ENCODE data around the gene PIGL.
"Not testable (repeated sequence)": the region's sequence is repeated elsewhere in the genome, so short reads cannot be mapped to it uniquely, and the experiment has no call there.

The PIGL gene

DNA sequence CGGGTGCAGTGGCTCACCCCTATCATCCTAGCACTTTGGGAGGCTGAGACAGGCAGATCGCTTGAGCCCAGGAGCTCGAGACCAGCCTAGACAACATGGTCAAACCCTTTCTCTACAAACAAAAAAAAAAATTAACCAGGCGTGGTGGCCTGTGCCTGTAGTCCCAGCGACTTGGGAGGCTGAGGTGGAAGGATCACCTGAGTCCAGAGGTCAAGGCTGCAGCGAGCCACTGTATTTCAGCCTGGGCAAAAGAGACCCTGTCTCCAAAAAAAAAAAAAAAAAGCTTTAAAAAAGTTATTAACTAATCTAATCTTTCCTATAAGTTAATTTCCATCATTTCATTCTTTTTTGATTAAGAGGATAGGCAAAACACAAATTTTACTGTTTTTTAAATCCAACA lies 4.2 kb upstream of the PIGL start:
- no peak for ATAC-seq
- H3K4me1 Mint-ChIP-seq = peaks cover 40% of the 10 kb centered on the region
- no peaks in the 10 kb centered on the region for H3K27me3 Mint-ChIP-seq
- H3K4me3 Mint-ChIP-seq = peak overlapping the region; percentile 92 to 96
- H3K9me3 Mint-ChIP-seq = no peaks in the 10 kb centered on the region
- no peak for DNase-seq
- no peak overlapping the region for H3K27ac Mint-ChIP-seq

DNA sequence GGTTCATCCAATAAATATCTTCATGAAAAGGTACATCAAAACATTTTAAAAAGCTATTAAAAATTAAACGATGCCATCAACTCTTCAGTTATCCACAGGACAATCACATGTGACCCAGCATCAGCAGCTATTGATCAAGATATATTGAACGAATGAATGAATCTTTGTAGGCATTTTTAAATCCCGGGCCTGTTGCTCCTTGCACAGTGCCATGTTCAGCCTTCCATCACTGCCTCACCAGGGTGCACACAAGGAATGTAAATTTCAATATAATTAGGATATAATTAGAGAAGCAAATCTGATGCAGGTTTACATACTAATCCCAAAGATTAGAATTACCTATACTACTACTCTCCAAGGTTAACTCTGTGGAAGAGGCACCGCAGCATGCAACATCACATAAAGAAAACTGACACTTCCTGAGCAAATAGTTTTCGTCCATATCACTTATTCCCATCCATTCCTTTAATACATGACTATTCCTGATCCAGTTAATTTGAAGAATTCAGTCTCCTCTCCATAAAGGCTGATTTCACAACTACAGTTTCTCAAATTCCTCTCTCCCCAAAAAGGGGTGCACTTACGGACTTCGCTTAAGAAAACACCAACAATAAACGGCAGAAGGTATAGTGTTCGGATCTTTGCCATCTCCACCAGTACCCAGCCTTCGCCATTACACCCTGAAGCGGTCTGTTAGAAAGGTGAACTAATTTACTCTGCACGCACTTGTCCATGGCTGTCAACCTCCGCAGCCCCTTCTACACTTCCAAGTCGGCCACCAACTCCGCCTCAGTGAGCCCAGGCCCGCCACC lies 2.6 kb upstream of the PIGL start:
- no peaks in the 10 kb centered on the region for H3K9me3 Mint-ChIP-seq
- no peaks in the 10 kb centered on the region for H3K27me3 Mint-ChIP-seq
- H3K27ac Mint-ChIP-seq = peak overlapping the region; percentile 96 to 97
- ATAC-seq = no peak
- H3K4me3 Mint-ChIP-seq = peak overlapping the region; percentile 92 to 96
- DNase-seq = no peak
- peaks cover 33% of the 10 kb centered on the region for H3K4me1 Mint-ChIP-seq

GRCh38 chr17:16215002-16215272 lies 2.1 kb upstream of the PIGL start:
- peak in 1 of 2 donors; percentile 72 for DNase-seq
- ATAC-seq = peak; percentile 64
- Mint-ChIP-seq H3K4me1 (peaks cover 33% of the 10 kb centered on the region), H3K4me3 (peak overlapping the region; percentile 92 to 96), H3K9me3 (no peaks in the 10 kb centered on the region), H3K27me3 (no peaks in the 10 kb centered on the region), H3K27ac (peak overlapping the region; percentile 96 to 97)

DNA sequence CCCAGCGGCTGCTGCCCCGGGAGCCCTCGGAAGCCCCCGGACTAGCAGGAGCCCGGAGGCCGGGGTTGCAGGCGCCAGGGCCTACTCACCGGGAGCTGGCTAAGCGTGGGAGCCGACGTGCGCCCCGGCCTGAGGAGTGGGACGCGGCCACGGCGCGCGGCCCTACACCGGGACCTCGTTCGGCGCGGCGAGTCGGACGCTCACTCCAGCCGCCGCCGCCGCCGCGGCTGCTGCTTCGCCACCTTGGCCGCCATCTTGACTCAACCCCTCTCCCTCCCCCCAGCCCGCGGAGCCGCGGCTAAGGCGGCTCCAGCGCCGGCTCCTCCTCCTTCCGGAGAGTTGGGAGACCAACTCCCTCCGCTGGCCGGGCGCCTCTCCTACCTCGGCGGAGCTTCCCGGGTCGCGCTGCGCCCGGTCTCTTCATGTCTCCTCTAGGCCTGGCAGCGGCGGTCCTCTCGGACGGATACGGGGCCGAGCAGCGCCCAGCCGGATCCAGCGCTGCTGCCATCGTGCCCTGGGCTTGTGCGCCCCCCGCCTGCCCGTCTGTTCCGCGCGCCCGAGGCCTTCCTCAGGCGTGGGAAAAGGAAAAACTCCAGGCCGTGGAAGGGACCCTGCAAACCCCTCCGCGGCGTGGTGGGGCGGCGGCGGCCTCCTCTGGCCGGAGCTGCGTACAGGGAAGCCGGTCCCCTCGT lies 1.6 kb upstream of the PIGL start, which contains the start of gene NCOR1:
NCOR1 (minus strand) TSS at position 262 of the 692 bp plus-strand sequence. CDS start 20,965 bp downstream, outside the sequence.
- Mint-ChIP-seq H3K27me3 (no peaks in the 10 kb centered on the region), H3K4me3 (peak within 1 kb of the TSS; percentile 92 to 96), H3K9me3 (no peaks in the 10 kb centered on the region), H3K27ac (peak within 1 kb of the TSS; percentile 96 to 97), H3K4me1 (peaks cover 33% of the 10 kb centered on the region)
- peak; percentile 87 to 91 for DNase-seq
- peak; percentile 90 for ATAC-seq

DNA sequence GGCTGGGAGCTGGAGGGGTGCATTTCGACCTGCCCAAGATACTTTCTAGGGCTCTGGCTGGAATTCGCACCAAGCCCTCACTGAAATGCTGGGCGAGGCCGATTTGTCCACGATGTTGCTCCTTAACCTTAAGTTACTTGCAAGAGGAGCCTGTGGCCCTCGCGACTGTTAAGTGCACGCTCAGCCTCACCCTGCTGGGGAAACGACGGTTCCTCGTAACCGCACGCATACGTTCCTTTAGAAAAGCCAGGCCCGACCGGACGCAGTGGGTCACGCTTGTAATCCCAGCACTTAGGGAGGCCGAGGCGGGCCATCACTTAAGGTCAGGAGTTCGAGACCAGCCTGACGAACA lies 1.1 kb upstream of the PIGL start:
- DNase-seq (no peak), ATAC-seq (no peak)
- Mint-ChIP-seq H3K4me1 (peaks cover 33% of the 10 kb centered on the region), H3K27ac (peak overlapping the region; percentile 94 to 95), H3K27me3 (no peaks in the 10 kb centered on the region), H3K4me3 (peak overlapping the region; percentile 92 to 96), H3K9me3 (no peaks in the 10 kb centered on the region)

GRCh38 chr17:16216341-16217001 lies 539 bp upstream of the PIGL start:
- peak overlapping the region; percentile 94 to 95 for H3K27ac Mint-ChIP-seq
- not testable (repeated sequence) for H3K27me3 Mint-ChIP-seq, DNase-seq, H3K9me3 Mint-ChIP-seq, ATAC-seq
- peak overlapping the region; percentile 92 to 96 for H3K4me3 Mint-ChIP-seq
- peaks cover 30% of the 10 kb centered on the region for H3K4me1 Mint-ChIP-seq

DNA sequence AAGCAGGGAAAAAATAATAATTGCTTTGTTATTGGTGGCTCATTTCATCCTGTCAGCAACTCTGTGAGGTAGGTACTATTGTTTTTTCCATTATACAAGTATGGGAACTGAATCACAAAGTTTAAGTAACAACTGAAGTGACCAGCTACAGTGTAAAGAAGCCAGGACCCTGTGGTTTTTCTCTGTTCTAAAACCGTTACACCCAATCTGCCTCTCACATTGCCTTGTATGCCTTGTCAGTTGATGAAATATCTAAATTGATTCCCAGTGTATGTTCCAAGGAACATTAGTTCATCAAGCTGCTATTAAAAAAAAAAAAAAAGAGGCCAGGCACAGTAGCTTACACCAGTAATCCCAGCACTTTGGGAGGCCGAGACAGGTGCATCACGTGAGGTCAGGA lies 5.4 kb downstream of the PIGL start:
- Mint-ChIP-seq H3K9me3 (no peaks in the 10 kb centered on the region), H3K4me3 (no peak overlapping the region), H3K4me1 (peaks cover 5% of the 10 kb centered on the region), H3K27ac (no peak overlapping the region), H3K27me3 (no peaks in the 10 kb centered on the region)
- DNase-seq (no peak), ATAC-seq (no peak)

- Mint-ChIP-seq H3K4me1 (peaks cover 29% of the 10 kb centered on the region), H3K4me3 (peak overlapping the region; percentile 66 to 69), H3K27ac (peak overlapping the region; percentile 96 to 97)
- not testable (repeated sequence) for H3K9me3 Mint-ChIP-seq, ATAC-seq, H3K27me3 Mint-ChIP-seq, DNase-seq
Observed at GRCh38 chr17:16229912-16230561, 13.0 kb downstream of the PIGL start.

DNA sequence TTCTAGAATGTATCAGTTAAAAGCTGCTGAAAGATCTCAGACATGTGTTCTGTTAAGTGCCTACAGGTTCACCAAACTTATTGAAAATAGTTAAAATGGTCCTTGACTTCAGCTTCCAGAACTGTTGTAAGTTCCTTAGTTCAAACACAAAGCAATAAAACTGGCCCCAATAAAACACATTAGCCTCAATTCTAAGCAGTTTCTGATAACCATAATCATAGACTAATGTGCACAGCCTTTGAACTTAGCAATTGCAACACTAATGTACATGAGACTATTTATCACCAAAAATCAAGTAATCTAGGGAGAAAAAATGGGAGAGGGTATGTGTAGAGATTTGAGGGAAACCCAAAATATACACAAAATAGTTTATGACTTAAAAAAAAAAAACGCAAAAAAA lies 15.4 kb downstream of the PIGL start:
- DNase-seq = no peak
- Mint-ChIP-seq H3K27me3 (no peaks in the 10 kb centered on the region), H3K9me3 (no peaks in the 10 kb centered on the region), H3K27ac (no peak overlapping the region), H3K4me3 (no peak overlapping the region), H3K4me1 (peaks cover 24% of the 10 kb centered on the region)
- ATAC-seq = no peak

- Mint-ChIP-seq H3K4me3 (no peak overlapping the region), H3K27ac (peak overlapping the region in 1 of 2 donors; percentile 35), H3K27me3 (no peaks in the 10 kb centered on the region), H3K9me3 (no peaks in the 10 kb centered on the region), H3K4me1 (peaks cover 9% of the 10 kb centered on the region)
- DNase-seq (no peak), ATAC-seq (no peak)
Observed at GRCh38 chr17:16239931-16240330, 22.9 kb downstream of the PIGL start.

- ATAC-seq = no peak
- Mint-ChIP-seq H3K27ac (no peak overlapping the region), H3K4me3 (no peak overlapping the region), H3K4me1 (peaks cover 9% of the 10 kb centered on the region), H3K9me3 (no peaks in the 10 kb centered on the region), H3K27me3 (no peaks in the 10 kb centered on the region)
- DNase-seq = no peak
Observed at GRCh38 chr17:16241906-16242399, 24.9 kb downstream of the PIGL start.

GRCh38 chr17:16243385-16243784 lies 26.4 kb downstream of the PIGL start:
- Mint-ChIP-seq H3K9me3 (no peaks in the 10 kb centered on the region), H3K4me1 (peaks cover 12% of the 10 kb centered on the region)
- ATAC-seq = no peak

DNA sequence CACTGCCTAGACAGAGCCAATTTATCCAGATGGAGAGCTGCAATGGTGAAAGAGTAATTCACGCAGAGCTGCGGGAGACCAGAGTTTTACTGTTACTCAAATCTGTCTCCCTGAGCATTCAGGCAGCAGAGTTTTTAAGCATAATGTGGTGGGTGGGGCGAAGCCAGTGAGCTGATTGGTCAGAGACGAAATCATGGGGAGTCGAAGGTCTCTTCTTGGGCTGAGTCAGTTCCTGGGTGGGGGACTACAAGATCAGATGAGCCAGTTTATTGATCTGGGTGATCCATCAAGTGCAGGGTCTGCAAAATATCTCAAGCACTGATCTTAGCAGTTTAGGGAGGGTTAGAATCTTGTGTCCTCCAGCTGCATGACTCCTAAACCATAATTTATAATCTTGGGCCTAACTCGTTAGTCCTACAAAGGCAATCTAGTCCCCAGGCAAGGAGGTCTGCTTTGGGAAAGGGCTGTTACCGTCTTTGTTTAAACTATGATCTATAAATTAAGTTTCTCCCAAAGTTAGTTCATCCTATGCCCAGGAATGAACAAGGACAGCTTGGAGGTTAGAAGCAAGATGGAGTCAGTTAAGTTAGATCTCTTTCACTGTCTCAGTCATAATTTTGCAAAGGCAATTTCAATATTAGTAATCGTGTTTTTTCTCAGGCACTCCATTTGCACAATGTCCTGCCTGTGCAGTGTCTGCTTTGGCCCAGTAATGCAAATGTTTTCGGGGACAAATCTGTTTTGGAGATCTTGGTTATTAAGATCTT lies 27.0 kb downstream of the PIGL start:
- Mint-ChIP-seq H3K4me1 (peaks cover 16% of the 10 kb centered on the region), H3K9me3 (no peaks in the 10 kb centered on the region), H3K27me3 (no peaks in the 10 kb centered on the region), H3K4me3 (no peak overlapping the region), H3K27ac (no peak overlapping the region)
- DNase-seq = no peak
- no peak for ATAC-seq

More at GRCh38 chr17:16243385-16243784, 26.4 kb downstream of the PIGL start:
- no peak overlapping the region for H3K4me3 Mint-ChIP-seq
- no peaks in the 10 kb centered on the region for H3K27me3 Mint-ChIP-seq
- H3K27ac Mint-ChIP-seq = no peak overlapping the region
- DNase-seq = no peak

- Mint-ChIP-seq H3K9me3 (no peaks in the 10 kb centered on the region), H3K27ac (no peak overlapping the region), H3K27me3 (no peaks in the 10 kb centered on the region), H3K4me3 (no peak overlapping the region), H3K4me1 (peaks cover 40% of the 10 kb centered on the region)
- no peak for ATAC-seq
- no peak for DNase-seq
Observed at GRCh38 chr17:16247586-16247984, 30.6 kb downstream of the PIGL start.

DNA sequence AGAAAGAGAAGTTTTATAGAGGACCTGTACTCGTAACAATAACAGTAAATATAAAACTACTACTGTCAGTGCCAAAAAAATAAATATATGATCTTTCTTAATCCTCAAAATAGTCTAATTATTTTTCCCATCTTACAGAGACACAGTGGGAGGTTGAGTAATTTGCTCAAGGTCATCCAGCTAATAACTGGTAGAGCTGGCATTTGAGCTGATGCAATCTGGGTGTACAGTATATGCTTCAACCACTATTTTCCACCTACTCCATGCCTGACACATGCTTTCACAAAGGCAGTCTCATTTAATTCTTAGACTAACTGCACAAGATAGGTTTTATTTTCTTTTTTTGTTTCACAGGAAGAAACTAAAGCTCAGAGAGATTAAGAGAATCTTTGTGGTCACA lies 33.6 kb downstream of the PIGL start:
- Mint-ChIP-seq H3K9me3 (no peaks in the 10 kb centered on the region), H3K4me1 (peaks cover 40% of the 10 kb centered on the region), H3K27me3 (no peaks in the 10 kb centered on the region), H3K27ac (peak overlapping the region; percentile 87 to 91), H3K4me3 (no peak overlapping the region)
- ATAC-seq (peak; percentile 83), DNase-seq (no peak)
